ENCODE data around the gene SLC35E3. TPM values are rescaled to one million over a fixed set of nuclear protein-coding genes. Genes with fewer than 3 reads are reported as not detected.
A peak's percentile ranks its signal among the peaks of the same experiment; 100 is the strongest.

SLC35E3 gene
- total RNA-seq, 2 experiments from 2014 or later, result 26.6 to 39.1 TPM

DNA sequence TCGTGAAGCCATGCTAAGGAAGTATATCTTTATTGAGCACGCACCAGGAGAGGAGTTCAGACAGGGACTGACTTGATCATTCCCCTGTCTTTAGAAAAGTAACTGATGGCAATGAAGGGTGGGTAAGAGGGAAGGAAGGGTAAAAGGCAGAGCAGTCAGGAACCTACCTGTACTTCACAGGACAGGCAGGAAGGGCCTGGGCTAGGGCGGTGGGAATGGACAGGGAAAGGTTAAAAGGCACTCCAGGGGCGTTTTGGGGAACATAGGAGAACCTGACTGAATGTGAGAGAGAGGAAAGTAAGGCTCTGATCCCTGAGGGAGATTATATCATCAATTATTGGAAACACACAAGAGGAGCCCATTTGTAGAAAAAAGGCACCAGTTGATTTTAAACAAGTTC is 3.9 kb downstream of the SLC35E3 start:
- intact Hi-C loops (cut with micrococcal nuclease; ENCODE audit: unreplicated experiment), result loop anchor here (5.0 to 10.0 kb wide), 2 partner anchors 138 to 395 kb away; partner anchors contain the start of gene RAP1B
- ChIA-PET POLR2A (interaction anchor here (0.5 to 1.0 kb wide), 3 partner anchors 24 to 54 kb away, joined by 3 read pairs; no protein-coding TSS in a partner anchor), CTCF (ENCODE audit: unreplicated experiment) (no interaction called here)
- peak overlapping the region; percentile 82 for H3K4me2 ChIP-seq (ENCODE audit: low read length)
- BruUV-seq (replicated peaks), result no TSS peak
- peaks cover 33% of the 10 kb centered on the region for H3K4me1 ChIP-seq (ENCODE audit: insufficient read depth, low read length, poor library complexity, severe bottlenecking)
- peaks cover 77% of the 10 kb centered on the region for H3K36me3 ChIP-seq (ENCODE audit: insufficient read depth, low read length)
- peak overlapping the region; percentile 59 for H3K27ac ChIP-seq (ENCODE audit: low read depth, low read length, poor library complexity, severe bottlenecking)
- peaks cover 46% of the 10 kb centered on the region for H3K79me2 ChIP-seq (ENCODE audit: insufficient read depth, low read depth, low read length)
- no peaks in the 10 kb centered on the region for H3K9me2 ChIP-seq (ENCODE audit: insufficient read depth, low read length)
- TF ChIP-seq EZH2phosphoT487 (IDR thresholded peaks at IDR 0.05; ENCODE audit: borderline replicate concordance, low read depth, low read length), result no peak
- TF ChIP-seq, protein P1, sequence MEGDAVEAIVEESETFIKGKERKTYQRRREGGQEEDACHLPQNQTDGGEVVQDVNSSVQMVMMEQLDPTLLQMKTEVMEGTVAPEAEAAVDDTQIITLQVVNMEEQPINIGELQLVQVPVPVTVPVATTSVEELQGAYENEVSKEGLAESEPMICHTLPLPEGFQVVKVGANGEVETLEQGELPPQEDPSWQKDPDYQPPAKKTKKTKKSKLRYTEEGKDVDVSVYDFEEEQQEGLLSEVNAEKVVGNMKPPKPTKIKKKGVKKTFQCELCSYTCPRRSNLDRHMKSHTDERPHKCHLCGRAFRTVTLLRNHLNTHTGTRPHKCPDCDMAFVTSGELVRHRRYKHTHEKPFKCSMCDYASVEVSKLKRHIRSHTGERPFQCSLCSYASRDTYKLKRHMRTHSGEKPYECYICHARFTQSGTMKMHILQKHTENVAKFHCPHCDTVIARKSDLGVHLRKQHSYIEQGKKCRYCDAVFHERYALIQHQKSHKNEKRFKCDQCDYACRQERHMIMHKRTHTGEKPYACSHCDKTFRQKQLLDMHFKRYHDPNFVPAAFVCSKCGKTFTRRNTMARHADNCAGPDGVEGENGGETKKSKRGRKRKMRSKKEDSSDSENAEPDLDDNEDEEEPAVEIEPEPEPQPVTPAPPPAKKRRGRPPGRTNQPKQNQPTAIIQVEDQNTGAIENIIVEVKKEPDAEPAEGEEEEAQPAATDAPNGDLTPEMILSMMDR (conservative IDR thresholded peaks at IDR 0.05; ENCODE audit: low read length), result no peak
- no peaks in the 10 kb centered on the region for H4K20me1 ChIP-seq (ENCODE audit: insufficient read depth, low read length)
- peak overlapping the region; percentile 92 for H3K4me3 ChIP-seq (ENCODE audit: low read depth, low read length, poor library complexity, severe bottlenecking)
- H2AFZ ChIP-seq (ENCODE audit: low read length), result no peak overlapping the region
- DNase-seq (ENCODE audit: low spot score), result no peak
- no peaks in the 10 kb centered on the region for H3K9me3 ChIP-seq (ENCODE audit: low read length)

DNA sequence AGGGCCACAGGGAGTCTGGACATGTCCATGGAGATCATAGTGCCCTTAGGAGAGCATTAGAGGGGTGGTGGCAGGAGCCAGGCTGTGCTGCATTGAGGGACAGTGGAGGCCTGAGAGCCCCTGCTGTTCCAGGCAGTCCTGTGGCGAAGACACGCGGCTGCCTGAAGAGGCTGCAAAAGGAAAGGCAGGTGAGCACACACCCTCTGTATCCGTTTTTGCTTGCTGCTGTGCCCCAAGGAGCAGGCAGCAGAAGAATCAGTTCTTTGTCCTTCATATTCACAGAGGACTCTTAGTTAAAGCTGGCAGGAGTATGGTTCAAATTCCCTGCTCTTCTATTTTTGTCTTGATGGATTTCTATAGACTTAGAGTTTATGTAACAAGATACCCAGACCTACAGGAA is 4.5 kb downstream of the SLC35E3 start:
- H3K4me2 ChIP-seq (ENCODE audit: low read length), result peak overlapping the region; percentile 82; the same call in 1 of the 2 replicates
- peaks cover 46% of the 10 kb centered on the region for H3K79me2 ChIP-seq (ENCODE audit: insufficient read depth, low read depth, low read length)
- H2AFZ ChIP-seq (ENCODE audit: low read length), result no peak overlapping the region
- peak; percentile 47 for DNase-seq (ENCODE audit: low spot score)
- no peaks in the 10 kb centered on the region for H3K9me3 ChIP-seq (ENCODE audit: low read length)
- CTCF ChIA-PET (ENCODE audit: unreplicated experiment), result no interaction called here
- H3K4me1 ChIP-seq (ENCODE audit: insufficient read depth, low read length, poor library complexity, severe bottlenecking), result peaks cover 27% of the 10 kb centered on the region
- BruUV-seq (replicated peaks), result no TSS peak
- no peaks in the 10 kb centered on the region for H3K9me2 ChIP-seq (ENCODE audit: insufficient read depth, low read length)
- intact Hi-C loops (cut with micrococcal nuclease; ENCODE audit: unreplicated experiment), result no loop called here
- H3K27ac ChIP-seq (ENCODE audit: low read depth, low read length, poor library complexity, severe bottlenecking), result peak overlapping the region; percentile 59
- no peak overlapping the region for H3K4me3 ChIP-seq (ENCODE audit: low read depth, low read length, poor library complexity, severe bottlenecking)
- H3K36me3 ChIP-seq (ENCODE audit: insufficient read depth, low read length), result peaks cover 83% of the 10 kb centered on the region
- POLR2A ChIA-PET, result interaction anchor here (0.6 to 1.1 kb wide), 2 partner anchors 23 to 92 kb away, joined by 3 to 5 read pairs; no protein-coding TSS in a partner anchor
- no peak for TF ChIP-seq EZH2phosphoT487 (IDR thresholded peaks at IDR 0.05; ENCODE audit: borderline replicate concordance, low read depth, low read length)
- TF ChIP-seq, protein P1 (conservative IDR thresholded peaks at IDR 0.05; ENCODE audit: low read length), result no peak
- no peaks in the 10 kb centered on the region for H4K20me1 ChIP-seq (ENCODE audit: insufficient read depth, low read length)

DNA sequence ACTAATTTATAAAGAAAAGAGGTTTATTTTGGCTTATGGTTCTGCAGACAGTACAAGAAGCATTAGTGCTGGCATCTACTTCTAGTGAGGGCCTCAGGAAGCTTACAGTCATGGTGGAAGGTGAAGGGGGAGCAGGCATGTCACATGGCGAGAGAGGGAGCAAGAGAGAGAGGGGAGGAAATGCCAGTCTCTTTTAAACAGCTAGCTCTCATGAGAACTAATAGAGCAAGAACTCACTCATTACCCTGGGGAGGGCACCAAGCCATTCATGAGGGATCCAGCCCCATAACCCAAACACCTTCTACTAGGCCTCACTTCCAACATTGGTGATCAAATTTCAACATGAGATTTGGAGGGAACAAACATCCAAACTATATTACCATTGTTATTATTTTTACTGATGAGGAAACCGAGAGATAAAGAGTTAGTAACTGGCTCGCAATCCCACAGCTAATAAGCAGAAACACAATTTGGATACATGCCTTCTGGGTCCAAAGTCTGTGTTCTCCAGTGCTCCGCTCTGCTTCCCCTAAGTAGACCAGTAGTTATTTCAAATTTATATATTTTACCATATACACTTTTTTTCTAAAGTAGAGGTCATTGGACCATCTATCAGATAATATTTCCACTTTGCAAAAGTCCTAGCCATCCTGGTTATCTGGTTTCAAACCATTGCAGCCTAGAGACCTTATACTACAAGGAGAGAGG is 9.7 kb downstream of the SLC35E3 start:
- no TSS peak for BruUV-seq (replicated peaks)
- POLR2A ChIA-PET, result no interaction called here
- no peak overlapping the region for H3K27ac ChIP-seq (ENCODE audit: low read depth, low read length, poor library complexity, severe bottlenecking)

More for the DNA sequence above, 9.7 kb downstream of the SLC35E3 start:
- H3K79me2 ChIP-seq (ENCODE audit: insufficient read depth, low read depth, low read length), result peaks cover 7% of the 10 kb centered on the region; the same call in 1 of the 2 replicates
- TF ChIP-seq EZH2phosphoT487 (IDR thresholded peaks at IDR 0.05; ENCODE audit: borderline replicate concordance, low read depth, low read length), result no peak
- TF ChIP-seq, protein P1 (conservative IDR thresholded peaks at IDR 0.05; ENCODE audit: low read length), result no peak
- H3K4me3 ChIP-seq (ENCODE audit: low read depth, low read length, poor library complexity, severe bottlenecking), result no peak overlapping the region
- no peak overlapping the region for H2AFZ ChIP-seq (ENCODE audit: low read length)
- DNase-seq (ENCODE audit: low spot score), result no peak
- H3K9me3 ChIP-seq (ENCODE audit: low read length), result no peaks in the 10 kb centered on the region
- peaks cover 98% of the 10 kb centered on the region for H3K36me3 ChIP-seq (ENCODE audit: insufficient read depth, low read length)
- intact Hi-C loops (cut with micrococcal nuclease; ENCODE audit: unreplicated experiment), result no loop called here
- H3K9me2 ChIP-seq (ENCODE audit: insufficient read depth, low read length), result no peaks in the 10 kb centered on the region
- H3K4me1 ChIP-seq (ENCODE audit: insufficient read depth, low read length, poor library complexity, severe bottlenecking), result peaks cover 2% of the 10 kb centered on the region
- no peaks in the 10 kb centered on the region for H4K20me1 ChIP-seq (ENCODE audit: insufficient read depth, low read length)
- no peak overlapping the region for H3K4me2 ChIP-seq (ENCODE audit: low read length)
- CTCF ChIA-PET (ENCODE audit: unreplicated experiment), result no interaction called here
